Fibroblast of the aortic adventitia (primary cell): Measurements from ENCODE around the gene CACNG3. TPM values are rescaled to one million over a fixed set of nuclear protein-coding genes. Genes with fewer than 3 reads are reported as not detected.
"Not testable (repeated sequence)": the region's sequence is repeated elsewhere in the genome, so short reads cannot be mapped to it uniquely, and the experiment has no call there.

Experiments
- DNase-seq: peaks from one replicate; pipeline ENCODE4 v3.0.0-alpha.2; 2010; ENCODE audit warnings: low read depth
- H3K4me3 ChIP-seq: 2 replicates; pipeline ENCODE4 v1.5.1; 2011; ENCODE audit warnings: low read depth, mild to moderate bottlenecking, control low read depth, low read length, moderate library complexity
- CTCF ChIP-seq: IDR thresholded peaks from 2 replicates; pipeline ENCODE4 v1.5.1; 2011; ENCODE audit warnings: mild to moderate bottlenecking, low read length, control low read depth, inconsistent platforms; ENCODE audit not compliant: insufficient read depth
- total RNA-seq: library from RNA; depleted of rRNA; stranded (reverse); fragments of >200 nt; gene quantifications from 2 replicates; pipeline ENCODE4 v1.2.3, GENCODE V29; 2012; ENCODE audit warnings: low replicate concordance

CACNG3 gene
- total RNA-seq, 1 donor: not detected

- TF ChIP-seq CTCF: no peak
- no peak for DNase-seq
- no peak overlapping the region for H3K4me3 ChIP-seq
Observed at GRCh38 chr16:24288516-24288915, 32.4 kb downstream of the CACNG3 start.

- TF ChIP-seq CTCF: no peak
- no peak for DNase-seq
- H3K4me3 ChIP-seq: no peak overlapping the region
Observed at GRCh38 chr16:24289166-24289700, 33.1 kb downstream of the CACNG3 start.

DNA sequence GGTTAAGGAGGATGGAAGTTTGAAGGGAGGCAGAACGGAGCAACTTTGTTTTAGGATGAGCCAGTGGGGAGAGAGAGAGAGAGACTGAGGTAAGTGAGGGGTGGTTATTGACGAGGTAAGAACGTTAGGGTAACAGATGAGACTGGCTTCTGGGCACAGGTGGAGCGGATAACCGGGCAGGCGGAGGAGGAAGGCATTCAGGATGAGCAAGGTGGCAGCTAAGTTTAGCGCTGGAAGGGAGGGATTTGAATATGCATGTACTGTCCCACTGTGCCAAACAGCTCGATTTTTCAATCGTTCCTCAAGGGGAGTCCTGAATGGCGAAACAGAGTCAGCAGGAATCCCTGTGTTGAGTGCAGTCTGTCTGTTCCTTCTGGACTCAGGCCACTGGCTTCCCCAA, 35.8 kb downstream of the CACNG3 start:
- no peak overlapping the region for H3K4me3 ChIP-seq
- DNase-seq: no peak
- no peak for TF ChIP-seq CTCF

DNA sequence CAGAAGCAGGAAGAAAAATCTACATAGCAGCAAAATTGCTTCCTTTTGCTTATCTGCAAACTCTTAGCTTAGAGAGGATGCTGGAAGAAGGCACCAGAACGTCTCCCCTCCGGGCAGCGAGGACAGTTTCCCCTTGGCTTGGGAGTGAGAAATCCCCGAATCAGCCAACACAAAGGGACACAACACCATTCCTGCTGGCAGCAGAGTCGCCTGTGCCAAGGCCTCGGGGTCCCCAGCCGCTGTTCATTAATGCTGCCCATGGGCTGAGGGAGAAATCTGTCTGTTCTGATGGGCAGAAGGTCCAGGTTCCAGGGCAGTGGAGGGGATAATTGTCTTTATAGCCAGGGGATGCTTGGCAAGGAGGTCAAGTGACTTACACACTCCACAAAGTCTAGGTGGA, 38.0 kb downstream of the CACNG3 start:
- no peak for TF ChIP-seq CTCF
- no peak for DNase-seq
- no peak overlapping the region for H3K4me3 ChIP-seq

- no peak overlapping the region for H3K4me3 ChIP-seq
- TF ChIP-seq CTCF: no peak
- DNase-seq: no peak
Observed at GRCh38 chr16:24297375-24297774, 41.2 kb downstream of the CACNG3 start.

- no peak for DNase-seq
- H3K4me3 ChIP-seq: no peak overlapping the region
- TF ChIP-seq CTCF: no peak
Observed at GRCh38 chr16:24298548-24299167, 42.5 kb downstream of the CACNG3 start.

- DNase-seq, H3K4me3 ChIP-seq: not testable (repeated sequence)
Observed at GRCh38 chr16:24300750-24301149, 44.6 kb downstream of the CACNG3 start.
